Subcutaneous abdominal adipose tissue (tissue), 5 donors: ENCODE data around the gene TEPSIN.

ENCODE experiments used
- H3K27ac ChIP-seq: one replicate; pipeline ENCODE4 v1.7.0; 2013; ENCODE audit warnings: low read depth, mild to moderate bottlenecking, inconsistent platforms, low read length, moderate library complexity
- H3K27me3 ChIP-seq, 5 donors: one replicate each; pipeline ENCODE4 v1.7.0; 2013; ENCODE audit warnings: low read length in 5 of 5, inconsistent platforms in 1 of 5; ENCODE audit not compliant: control insufficient read depth in 5 of 5, insufficient read depth in 4 of 5
- H3K36me3 ChIP-seq, 5 donors: one replicate each; pipeline ENCODE4 v1.7.0; 2013; ENCODE audit warnings: low read length in 5 of 5; ENCODE audit not compliant: control insufficient read depth in 5 of 5, insufficient read depth in 5 of 5
- H3K4me1 ChIP-seq, 5 donors: one replicate each; pipeline ENCODE4 v1.7.0; 2013; ENCODE audit warnings: low read length in 5 of 5, mild to moderate bottlenecking in 3 of 5, moderate library complexity in 1 of 5; ENCODE audit not compliant: control insufficient read depth in 5 of 5, insufficient read depth in 5 of 5
- H3K4me3 ChIP-seq, 5 donors: one replicate each; pipeline ENCODE4 v1.7.0; 2013; ENCODE audit warnings: low read length in 5 of 5, low read depth in 1 of 5
- H3K9ac ChIP-seq, 5 donors: one replicate each; pipeline ENCODE4 v1.7.0; 2013; ENCODE audit warnings: low read length in 5 of 5, mild to moderate bottlenecking in 4 of 5, moderate library complexity in 3 of 5
- H3K9me3 ChIP-seq, 5 donors: one replicate each; pipeline ENCODE4 v1.7.0; 2013; ENCODE audit warnings: low read length in 5 of 5; ENCODE audit not compliant: control insufficient read depth in 5 of 5
- donor health status: healthy.
- donor health status: healthy.
- donor health status: healthy.
- donor health status: healthy.
- donor health status: healthy.

Gene TEPSIN

GRCh38 chr17:81260171-81260570, 21.3 kb upstream of the TEPSIN start:
- Histone ChIP-seq H3K4me3 (no peak overlapping the region), H3K27ac (no peak overlapping the region), H3K4me1 (peaks cover under 1 to 14% (median 4%) of the 10 kb centered on the region in 5 donors), H3K36me3 (peaks cover 0 to 86% (median 77%) of the 10 kb centered on the region in 5 donors), H3K9me3 (no peaks in the 10 kb centered on the region), H3K27me3 (no peaks in the 10 kb centered on the region), H3K9ac (no peak overlapping the region)

DNA sequence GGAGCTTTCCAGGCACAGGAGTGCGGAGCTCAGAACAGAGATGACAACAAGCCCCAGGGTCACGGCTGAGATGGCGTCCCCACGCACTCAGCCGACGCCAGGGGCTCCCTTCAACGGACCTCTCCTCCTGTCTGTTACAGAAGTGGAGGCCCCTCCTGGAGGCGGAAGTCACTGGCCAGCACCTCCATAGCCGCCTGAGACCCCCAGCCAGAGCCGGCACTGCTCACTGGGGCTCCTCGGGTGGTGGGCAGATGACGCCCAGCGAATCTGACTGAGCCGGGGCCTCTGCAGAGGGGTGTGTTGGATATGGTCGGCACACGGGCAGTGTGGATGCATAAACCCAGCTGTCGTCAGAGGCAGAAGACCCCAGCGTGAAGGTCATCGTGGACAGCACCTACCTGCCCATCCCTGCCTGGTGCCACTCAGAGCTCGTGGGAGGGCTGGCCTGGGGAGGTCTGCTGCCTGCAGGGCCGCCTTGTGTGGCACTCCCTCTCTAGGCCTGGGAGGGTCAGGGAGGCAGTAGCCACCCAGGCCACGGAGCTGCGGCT, 20.3 kb upstream of the TEPSIN start:
- no peak overlapping the region for H3K27ac ChIP-seq
- no peaks in the 10 kb centered on the region for H3K9me3 ChIP-seq
- H3K4me1 ChIP-seq, result peaks cover 2 to 21% (median 10%) of the 10 kb centered on the region in 5 donors
- H3K27me3 ChIP-seq, result no peaks in the 10 kb centered on the region
- no peak overlapping the region for H3K4me3 ChIP-seq
- H3K9ac ChIP-seq, result no peak overlapping the region
- H3K36me3 ChIP-seq, result peaks cover 0 to 76% (median 68%) of the 10 kb centered on the region in 5 donors

DNA sequence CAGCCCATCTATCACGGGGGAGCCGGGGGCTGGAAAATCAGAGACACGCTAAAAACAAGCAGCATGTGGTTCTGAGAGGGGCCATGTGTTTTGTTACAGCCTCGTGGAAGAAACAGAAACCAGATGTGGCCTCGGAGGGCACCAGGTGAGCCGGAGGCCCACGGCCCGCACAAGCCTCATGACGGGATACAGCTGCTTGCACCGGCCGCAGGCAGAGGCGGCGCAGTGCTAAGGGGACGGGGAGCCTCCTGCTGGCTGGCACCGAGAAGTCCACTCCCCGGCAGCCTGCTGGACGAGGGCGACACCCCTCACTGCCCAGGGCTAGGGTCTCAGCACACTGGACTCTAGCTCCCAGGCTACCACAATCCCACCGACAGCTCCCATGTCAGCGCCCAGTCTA, 19.4 kb upstream of the TEPSIN start:
- Histone ChIP-seq H3K36me3 (peaks cover 0 to 67% (median 60%) of the 10 kb centered on the region in 5 donors), H3K27me3 (no peaks in the 10 kb centered on the region), H3K9me3 (no peaks in the 10 kb centered on the region)

GRCh38 chr17:81257533-81257932, 18.7 kb upstream of the TEPSIN start:
- no peaks in the 10 kb centered on the region for H3K27me3 ChIP-seq
- H3K36me3 ChIP-seq, result peaks cover 0 to 64% (median 55%) of the 10 kb centered on the region in 5 donors
- no peak overlapping the region for H3K4me3 ChIP-seq
- no peak overlapping the region for H3K9ac ChIP-seq
- H3K9me3 ChIP-seq, result no peaks in the 10 kb centered on the region
- H3K4me1 ChIP-seq, result peaks cover 2 to 21% (median 10%) of the 10 kb centered on the region in 5 donors
- H3K27ac ChIP-seq, result no peak overlapping the region

More for the DNA sequence above, 19.4 kb upstream of the TEPSIN start:
- H3K4me3 ChIP-seq, result no peak overlapping the region
- peaks cover 2 to 21% (median 10%) of the 10 kb centered on the region in 5 donors for H3K4me1 ChIP-seq
- no peak overlapping the region for H3K9ac ChIP-seq
- H3K27ac ChIP-seq, result no peak overlapping the region

GRCh38 chr17:81256616-81257015, 17.8 kb upstream of the TEPSIN start:
- Histone ChIP-seq H3K4me3 (no peak overlapping the region), H3K27me3 (no peaks in the 10 kb centered on the region), H3K4me1 (peaks cover 2 to 21% (median 10%) of the 10 kb centered on the region in 5 donors), H3K9ac (no peak overlapping the region), H3K27ac (no peak overlapping the region), H3K36me3 (peaks cover 0 to 64% (median 56%) of the 10 kb centered on the region in 5 donors), H3K9me3 (no peaks in the 10 kb centered on the region)

GRCh38 chr17:81254955-81255717, 16.3 kb upstream of the TEPSIN start:
- Histone ChIP-seq H3K4me3 (no peak overlapping the region), H3K4me1 (peaks cover 2 to 21% (median 10%) of the 10 kb centered on the region in 5 donors), H3K27me3 (no peaks in the 10 kb centered on the region), H3K27ac (no peak overlapping the region), H3K9ac (no peak overlapping the region), H3K36me3 (peaks cover 0 to 64% (median 55%) of the 10 kb centered on the region in 5 donors), H3K9me3 (no peaks in the 10 kb centered on the region)

- no peak overlapping the region for H3K27ac ChIP-seq
Measured at GRCh38 chr17:81253358-81254131, 14.7 kb upstream of the TEPSIN start.

DNA sequence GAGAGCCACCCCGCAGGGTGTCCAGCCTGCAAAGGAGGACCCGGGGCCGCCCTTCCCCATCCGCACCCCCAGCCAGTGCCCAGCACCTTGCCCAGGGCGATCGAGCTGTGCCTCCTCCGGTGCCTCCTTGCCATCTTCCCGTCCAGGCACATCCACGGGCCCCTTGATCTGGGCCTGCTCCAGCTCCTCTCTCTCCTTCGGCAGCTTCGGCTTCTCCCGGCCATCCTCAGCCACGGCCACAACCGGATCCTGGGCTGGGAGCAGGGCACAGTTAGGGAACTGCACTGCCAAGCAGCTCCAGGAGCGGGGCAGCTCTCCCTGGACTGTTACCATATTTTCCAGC, 14.1 kb upstream of the TEPSIN start:
- Histone ChIP-seq H3K4me3 (no peak overlapping the region), H3K9me3 (no peaks in the 10 kb centered on the region), H3K9ac (no peak overlapping the region), H3K36me3 (peaks cover 0 to 58% (median 43%) of the 10 kb centered on the region in 5 donors), H3K27ac (no peak overlapping the region), H3K4me1 (peaks cover 2 to 21% (median 10%) of the 10 kb centered on the region in 5 donors), H3K27me3 (no peaks in the 10 kb centered on the region)

More at GRCh38 chr17:81253358-81254131, 14.7 kb upstream of the TEPSIN start:
- peaks cover 0 to 61% (median 48%) of the 10 kb centered on the region in 5 donors for H3K36me3 ChIP-seq
- H3K27me3 ChIP-seq, result no peaks in the 10 kb centered on the region
- H3K4me3 ChIP-seq, result no peak overlapping the region
- no peak overlapping the region for H3K9ac ChIP-seq
- no peaks in the 10 kb centered on the region for H3K9me3 ChIP-seq
- peaks cover 2 to 21% (median 10%) of the 10 kb centered on the region in 5 donors for H3K4me1 ChIP-seq

DNA sequence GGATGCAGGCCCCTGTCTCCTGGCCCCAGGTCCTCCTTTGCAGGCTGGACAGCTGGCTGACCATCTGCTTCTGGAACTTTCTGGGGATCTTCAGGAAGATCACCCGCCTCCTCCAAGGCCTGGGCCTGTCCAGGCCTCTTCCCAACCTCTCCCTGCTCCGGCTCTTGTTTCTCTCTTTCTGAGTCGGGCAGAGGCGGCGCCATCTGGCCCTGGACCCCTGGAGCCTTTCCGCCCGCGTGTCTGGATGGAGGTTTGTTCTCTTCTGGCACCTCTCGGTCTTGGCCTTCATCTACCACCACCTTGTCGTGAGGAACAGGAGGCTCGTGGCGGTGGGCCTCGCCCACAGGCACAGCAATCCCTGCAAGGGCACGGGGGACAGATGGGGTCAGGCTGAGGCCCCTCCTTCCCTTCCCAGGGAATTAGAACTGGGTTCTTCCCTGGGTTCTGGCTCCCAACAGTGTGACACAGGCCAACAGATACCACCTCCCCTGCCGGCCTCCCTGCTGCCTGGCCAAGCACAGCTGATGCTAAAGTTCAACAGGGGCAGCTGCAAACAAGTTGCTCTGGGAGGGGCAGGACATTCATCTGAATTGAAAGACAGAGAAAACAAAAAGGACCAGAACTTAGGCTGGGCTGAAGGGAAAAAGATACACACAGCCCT, 13.6 kb upstream of the TEPSIN start:
- Histone ChIP-seq H3K27me3 (no peaks in the 10 kb centered on the region), H3K4me1 (peaks cover 2 to 21% (median 10%) of the 10 kb centered on the region in 5 donors), H3K4me3 (no peak overlapping the region), H3K27ac (no peak overlapping the region), H3K9me3 (no peaks in the 10 kb centered on the region), H3K36me3 (peaks cover 0 to 53% (median 41%) of the 10 kb centered on the region in 5 donors), H3K9ac (no peak overlapping the region)
